Measurements from ENCODE around the gene SCGB1C2.
"Not testable (repeated sequence)": the region's sequence is repeated elsewhere in the genome, so short reads cannot be mapped to it uniquely, and the experiment has no call there.

The SCGB1C2 gene

DNA sequence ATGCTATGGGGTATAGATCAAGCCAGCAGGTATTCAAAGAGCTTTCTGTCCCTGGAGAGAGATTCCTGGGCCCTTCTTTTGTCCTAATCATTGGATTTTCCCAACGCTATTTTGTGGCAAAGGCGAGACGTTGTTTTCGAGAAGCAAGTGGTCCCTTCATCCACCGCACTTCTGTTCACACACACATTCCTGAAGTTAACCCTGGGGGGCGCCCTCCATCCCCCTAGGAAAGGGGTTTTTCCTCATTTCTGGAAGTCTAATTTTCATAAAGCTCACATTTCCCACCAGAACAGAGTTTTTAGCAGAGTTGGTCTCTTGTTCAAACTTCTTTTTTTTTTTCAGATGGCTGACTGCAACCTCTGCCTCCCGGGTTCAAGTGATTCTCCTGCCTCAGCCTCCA lies 11.9 kb downstream of the SCGB1C2 start:
- DNase-seq: no peak

DNA sequence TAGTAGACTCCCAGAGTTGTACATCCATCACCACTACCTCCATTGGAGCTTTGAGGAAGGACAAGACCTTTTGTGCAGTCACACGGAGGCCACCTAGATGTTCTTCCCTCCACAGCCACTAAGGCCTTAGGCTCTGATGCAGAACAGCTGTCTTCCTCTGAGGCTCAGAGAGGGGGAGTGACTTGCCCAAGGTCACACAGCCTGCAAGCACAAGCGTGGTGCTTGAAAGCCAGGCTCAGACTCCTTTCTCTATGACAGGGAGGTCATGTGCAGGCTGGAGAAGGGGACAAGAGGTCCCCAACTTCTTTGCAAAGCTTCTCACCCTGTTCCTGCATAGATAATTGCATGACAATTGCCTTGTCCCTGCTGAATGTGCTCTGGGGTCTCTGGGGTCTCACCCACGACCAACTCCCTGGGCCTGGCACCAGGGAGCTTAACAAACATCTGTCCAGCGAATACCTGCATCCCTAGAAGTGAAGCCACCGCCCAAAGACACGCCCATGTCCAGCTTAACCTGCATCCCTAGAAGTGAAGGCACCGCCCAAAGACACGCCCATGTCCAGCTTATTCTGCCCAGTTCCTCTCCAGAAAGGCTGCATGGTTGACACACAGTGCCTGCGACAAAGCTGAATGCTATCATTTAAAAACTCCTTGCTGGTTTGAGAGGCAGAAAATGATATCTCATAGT lies 12.7 kb downstream of the SCGB1C2 start:
- no peak for DNase-seq

DNA sequence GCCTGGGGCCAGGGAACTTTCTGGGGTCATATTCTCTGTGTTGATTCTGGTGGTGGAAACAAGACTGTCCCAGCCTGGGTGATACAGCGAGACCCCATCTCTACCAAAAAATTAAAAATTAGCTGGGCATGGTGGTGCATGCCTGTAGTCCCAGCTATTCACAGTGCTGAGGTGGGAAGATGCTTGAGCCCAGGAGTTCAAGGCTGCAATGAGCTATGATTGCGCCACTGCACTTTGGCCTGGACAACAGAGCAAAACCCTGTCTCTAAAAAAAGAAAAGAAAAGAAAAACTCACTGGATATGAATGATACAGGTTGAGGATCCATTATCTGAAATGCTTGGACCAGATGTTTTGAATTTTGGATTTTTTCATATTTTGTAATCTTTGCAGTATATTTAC lies 13.6 kb downstream of the SCGB1C2 start:
- DNase-seq: no peak

DNA sequence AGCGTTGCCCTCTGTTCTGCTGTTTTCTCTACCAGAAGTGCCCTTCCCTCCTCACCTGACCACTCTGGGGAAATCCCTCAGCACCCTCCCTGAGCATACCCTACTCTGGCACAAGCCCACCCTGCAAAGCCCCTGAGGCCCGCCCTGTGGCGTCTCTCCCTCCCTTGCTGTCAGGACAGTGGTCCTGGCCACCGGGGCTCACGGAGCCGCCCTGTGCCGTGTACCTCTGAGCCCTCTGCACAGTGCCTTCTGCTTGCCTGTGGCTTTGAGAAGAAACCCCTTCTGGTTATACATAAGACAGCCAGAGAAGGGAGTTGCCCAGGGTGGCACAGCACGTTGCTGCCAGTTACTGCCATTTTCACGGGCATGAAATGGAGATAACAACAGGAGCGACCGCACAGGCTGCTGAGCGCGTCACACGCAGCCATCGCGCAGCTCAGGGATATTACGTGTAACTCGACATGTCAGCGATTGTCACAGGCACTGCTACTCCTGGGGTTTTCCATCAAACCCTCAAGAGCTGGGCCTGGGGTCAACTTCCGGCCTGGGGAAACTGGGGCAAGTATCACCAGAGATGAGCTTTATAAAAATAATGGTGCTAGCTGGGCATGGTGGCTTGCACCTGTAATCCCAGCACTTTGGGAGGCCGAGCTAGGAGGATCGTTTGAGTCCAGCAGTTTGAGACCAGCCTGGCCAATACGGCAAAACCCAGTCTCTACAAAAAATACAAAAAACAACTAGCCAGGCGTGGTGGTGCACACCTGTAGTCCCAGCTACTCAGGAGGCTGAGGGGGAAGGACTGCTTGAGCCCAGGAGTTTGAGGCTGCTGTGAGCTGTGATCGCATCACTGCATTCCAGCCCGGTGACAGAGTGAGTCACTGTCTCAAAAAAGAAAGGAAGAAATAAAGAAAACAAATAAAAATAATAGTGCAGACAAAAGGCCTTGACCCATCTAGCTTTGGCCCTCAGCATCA lies 14.8 kb downstream of the SCGB1C2 start:
- no peak for DNase-seq

DNA sequence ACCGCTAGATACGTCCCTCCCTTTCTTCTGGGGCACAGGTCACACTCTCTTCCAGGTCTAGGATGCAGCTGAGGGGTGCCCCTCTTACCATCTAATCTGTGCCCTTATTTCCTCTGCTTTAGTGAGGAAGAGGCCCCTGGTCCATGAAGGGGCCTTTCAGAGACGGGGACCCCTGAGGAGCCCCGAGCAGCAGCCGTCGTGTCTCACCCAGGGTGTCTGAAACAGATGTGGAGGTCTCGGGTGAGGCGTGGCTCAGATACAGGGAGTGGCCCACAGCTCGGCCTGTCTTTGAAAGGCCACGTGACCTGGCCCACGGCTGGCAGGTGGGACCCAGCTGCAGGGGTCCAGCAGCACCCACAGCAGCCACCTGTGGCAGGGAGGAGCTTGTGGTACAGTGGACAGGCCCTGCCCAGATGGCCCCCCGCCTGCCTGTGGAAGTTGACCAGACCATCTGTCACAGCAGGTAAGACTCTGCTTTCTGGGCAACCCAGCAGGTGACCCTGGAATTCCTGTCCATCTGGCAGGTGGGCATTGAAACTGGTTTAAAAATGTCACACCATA lies 15.6 kb downstream of the SCGB1C2 start:
- no peak for DNase-seq

DNA sequence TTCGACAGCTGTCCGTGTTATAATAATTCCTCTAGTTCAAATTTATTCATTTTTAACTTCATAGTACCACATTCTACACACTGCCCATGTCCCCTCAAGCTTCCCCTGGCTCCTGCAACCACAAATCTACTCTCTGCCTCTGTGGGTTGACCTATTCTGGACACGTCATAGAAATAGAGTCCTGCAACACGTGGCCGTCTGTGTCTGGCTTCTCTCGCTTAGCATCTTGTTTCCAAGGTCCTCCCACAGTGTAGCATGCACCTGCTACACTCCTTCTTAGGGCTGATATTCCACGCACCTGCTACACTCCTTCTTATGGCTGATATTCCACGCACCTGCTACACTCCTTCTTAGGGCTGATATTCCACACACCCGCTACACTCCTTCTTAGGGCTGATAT lies 16.5 kb downstream of the SCGB1C2 start:
- no peak for DNase-seq

DNA sequence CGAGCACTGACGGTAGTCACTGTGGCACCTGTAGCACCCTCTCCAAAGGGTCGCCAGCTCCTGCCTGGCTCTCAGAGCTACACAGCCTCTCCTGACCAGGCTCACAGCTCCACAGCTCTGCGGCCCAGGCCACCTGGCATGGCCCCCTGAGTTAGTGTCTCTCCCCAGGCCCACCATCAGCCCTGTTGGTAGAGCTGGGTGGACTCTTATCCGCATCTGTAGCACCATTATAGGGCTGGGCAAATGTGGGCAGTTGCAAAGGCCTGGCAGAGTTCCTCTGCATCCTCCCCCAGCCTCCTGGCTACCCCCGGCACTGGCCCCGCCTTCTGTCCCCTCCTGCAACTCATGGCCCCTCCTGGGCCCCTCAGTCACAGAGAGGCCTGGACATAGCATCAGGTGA lies 18.2 kb downstream of the SCGB1C2 start:
- no peak for DNase-seq

DNA sequence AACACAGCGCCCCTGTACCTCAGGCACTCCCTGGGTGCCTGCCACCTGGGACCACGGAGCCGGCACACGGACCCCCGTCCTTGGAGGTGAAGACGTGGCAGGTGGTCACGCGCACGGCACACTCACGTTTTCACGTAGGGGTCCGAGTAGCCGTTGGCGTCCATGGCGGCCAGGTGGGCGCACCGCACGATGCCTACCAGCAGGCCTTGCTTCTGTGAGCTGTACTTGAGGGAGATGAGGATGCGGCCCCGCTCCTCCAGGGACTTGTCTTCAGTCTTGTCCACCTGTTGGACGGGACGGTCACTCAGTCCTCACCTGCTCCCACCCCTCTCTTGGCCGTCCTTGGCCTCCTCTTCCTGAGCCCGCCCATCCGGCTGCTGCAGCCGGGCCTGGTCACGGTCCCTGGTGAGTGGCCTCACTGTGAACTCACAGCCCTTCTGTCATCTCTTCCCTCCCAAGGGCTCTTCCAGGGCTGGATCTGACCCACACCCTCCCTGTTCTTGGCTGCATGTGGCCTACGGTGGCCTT lies 18.8 kb downstream of the SCGB1C2 start:
- DNase-seq: no peak

DNA sequence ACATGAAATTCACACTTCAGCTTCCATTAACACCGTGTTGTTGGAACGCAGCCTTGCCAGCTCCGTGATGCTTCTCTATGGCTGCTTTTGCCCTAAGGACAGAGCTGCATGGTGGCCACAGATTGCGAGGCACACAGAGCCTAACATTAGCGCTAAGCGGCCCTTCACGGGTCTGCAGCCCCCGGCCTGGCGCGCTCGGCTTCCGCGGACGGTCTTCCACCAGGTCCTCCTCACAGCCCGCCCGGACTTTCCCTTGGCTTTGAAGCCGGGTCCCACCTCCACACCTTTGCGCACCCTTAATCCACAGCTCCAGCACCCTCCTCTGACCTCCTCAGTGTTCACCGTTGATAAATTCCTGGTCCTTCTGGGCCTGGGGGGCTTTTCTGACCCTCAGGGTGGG lies 19.6 kb downstream of the SCGB1C2 start:
- DNase-seq: no peak

DNA sequence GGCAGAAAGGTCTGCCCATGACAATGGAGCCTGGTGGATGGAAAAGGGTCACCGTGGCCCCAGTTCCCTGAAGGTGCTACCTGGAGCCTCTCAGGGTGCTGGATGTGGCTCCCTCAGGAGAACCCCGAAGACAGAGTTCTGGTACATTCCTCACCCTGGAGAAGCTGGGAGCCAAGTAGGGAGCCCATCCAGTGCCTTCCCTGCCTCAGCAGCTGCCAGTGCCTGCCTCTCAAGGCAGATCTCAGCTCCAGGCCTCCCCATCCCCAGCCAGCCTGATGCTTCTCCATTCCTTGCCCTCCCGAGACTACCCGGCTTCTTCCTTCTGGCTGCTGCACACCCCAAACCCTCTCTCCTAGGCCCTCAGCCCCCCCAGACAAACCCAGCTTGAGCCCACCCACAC lies 20.5 kb downstream of the SCGB1C2 start:
- DNase-seq: no peak

DNA sequence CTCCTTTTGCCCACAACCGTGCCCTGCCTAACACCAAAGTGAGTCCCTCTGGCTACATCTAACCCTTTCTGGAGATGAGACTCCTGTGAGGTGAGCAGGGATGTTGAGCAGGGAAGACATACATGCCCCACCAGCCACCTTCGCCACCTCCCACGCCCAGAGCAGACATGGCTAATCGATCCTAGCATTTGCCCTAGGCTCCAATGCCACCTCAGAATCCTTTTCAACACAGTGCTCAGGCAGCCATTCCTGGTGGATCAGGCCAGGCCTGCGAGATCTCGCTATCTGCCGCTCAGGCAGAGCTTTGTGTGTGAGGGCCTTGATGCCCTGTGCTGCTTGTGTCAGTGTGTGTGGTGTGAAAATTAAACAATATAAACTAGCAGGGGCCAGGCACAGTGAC lies 21.0 kb downstream of the SCGB1C2 start:
- DNase-seq: no peak

DNA sequence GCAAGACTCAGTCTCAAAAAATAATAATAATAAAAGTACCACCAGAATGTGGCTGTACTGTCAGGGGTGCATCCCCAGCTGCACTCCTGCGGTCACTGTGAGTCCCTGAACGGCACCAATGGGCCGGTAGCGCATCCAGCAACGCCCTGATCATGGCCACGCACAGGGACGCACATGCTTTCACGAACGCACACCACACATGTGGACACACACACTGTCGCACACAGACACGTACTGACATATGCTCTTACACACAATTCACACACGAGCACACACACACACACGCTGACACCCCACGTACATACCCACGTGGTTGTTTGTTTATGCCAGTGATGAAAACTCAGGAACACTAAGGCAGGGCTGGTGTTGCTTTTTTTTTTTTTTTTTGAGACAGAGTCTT lies 22.2 kb downstream of the SCGB1C2 start:
- DNase-seq: no peak

DNA sequence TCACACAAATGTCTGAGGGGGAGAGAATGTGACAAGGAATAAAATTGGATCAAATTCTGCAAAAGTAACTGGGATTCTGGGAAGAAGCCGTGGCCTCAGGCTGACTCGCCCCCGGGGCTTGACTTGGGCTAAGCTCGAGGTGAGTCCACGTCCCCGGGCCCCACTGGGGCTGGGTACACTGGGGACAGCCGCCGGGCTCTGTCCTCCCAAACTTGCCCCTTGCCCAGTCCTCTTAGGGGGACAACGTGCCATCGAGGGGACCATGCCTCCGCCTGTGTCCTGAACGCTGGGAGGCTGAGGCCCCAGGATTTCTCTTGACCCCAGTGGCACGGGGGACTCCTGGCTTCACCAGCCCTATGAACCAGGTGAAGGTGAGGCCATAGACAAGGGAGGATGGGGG lies 23.0 kb downstream of the SCGB1C2 start:
- no peak for DNase-seq

DNA sequence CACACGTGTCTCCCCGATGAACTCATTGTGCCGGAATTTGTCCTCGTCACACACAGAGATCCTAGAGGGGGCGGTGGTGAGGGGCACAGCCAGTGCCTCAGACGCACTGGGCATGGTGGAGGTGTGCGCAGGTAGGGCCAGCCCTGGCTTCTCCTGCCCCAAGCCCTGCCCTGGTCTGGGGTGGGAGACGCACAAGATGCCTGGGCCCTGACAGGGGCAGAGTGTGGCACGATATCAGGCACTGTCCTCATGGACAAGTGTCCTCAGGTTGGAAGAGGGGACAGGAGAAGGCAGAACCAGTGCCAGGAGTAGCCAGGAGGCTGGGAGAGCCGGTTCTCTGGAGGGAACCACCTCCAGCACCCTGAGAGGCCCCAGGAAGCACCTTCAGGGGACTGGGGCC lies 24.1 kb downstream of the SCGB1C2 start:
- DNase-seq: no peak

DNA sequence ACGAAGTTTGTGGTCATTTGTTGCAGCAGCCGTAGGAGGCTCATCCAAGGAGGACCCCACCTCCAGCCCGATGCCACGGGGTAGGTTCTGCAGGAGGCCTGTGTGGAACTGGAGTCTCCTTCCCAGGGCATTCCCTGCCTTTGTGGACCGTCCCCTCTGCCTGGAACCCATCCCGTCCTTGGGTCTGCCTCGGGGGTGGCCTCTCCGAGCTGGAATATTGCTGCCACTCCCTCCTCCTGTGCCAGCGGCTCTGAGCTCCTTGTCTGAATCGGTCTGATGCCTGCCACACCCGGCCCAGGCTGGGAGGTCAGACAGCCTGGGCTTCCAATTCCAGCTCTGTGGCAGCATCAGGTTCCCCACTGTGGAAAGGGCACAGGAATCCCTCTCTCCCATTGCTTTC lies 25.3 kb downstream of the SCGB1C2 start:
- DNase-seq: no peak

DNA sequence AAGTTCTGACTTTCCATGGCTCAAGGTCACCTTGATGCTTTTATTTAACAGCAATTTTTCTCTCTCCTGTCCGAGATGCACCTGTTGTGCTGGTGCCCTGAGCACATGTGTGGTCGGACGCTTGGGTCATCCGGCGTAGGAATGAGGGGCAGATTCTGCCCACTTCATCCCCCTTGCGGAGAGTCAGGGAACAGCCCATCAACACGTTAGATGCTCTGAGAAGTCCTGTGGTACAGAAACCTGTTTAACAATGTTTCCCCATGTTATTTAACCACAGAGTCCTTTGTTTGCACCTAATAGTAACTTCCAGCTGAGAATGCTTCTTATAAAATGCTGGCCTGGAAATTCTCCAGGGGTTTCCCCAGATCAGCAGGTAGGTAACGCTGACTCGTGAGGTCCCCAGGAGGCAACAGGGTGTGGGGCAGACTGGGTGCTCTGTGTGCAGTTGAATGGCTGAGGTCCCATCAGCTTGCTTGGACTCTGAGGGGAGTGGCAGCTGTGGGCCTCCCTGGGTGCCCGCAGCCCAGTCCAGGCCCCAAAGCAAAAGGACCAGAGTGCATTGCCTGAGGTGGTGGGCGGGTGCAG lies 26.2 kb downstream of the SCGB1C2 start:
- no peak for DNase-seq

DNA sequence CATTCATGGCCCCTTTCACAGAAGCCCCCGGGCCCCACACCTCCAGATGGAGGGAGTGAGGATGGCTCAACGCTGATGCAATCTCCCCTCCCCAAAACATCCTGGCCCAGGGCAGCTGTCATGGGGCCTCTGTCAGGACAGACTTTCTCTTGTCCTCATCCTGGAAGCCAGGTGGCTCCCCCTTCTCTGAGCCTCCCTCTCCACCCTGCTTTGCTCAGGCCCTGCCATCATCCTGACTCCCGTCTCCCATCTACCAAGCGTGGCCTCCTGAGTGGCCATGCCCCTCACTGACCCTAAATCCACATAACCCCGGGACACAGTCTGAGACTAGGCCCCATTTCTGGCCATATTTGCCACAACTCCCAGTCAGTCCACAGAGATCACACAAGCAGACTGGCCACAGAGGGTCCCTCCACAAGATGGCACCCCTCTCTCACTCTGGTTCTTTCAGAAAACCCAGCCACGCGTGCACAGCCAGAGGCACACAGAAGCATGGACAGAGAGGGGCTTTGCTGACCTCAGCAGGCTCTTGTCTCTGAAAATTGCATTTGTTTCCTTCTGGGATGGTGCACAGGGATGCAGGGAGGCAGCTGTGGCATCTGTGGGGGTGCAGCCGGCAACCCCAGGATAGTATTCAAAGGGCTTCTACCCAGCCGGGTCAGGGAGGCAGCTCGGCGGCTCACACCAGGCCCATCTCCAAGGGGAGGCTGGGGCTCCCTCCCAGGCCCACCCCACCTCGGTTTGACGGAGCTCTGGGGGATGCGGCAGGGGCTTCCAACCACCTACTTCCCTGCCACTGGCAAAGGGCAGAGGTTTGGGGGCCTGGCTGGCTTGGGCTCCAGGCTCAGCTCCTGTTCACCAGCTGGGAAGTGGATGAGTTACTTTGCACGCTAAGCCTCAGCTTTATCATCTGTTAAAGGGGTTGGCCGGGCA lies 27.2 kb downstream of the SCGB1C2 start:
- DNase-seq: no peak

DNA sequence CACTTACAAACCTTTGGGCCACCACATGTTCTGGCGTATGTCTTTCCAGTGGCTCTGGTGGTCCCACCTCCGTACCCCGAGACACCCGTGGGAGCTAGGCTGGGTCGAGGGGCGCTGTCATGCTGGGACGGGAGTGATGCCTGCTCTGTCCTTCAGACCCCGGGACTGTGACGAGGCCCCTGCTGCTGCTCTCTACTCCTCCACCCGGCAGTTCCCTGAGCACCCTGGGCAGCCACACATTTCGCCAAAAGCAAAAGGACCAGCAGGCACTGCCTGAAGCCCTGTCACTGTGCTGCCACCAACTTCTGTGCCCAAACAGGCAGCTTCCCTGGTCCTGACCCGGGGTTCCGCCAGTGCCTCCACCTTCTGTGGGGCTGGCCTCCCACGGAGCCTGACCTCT lies 28.6 kb downstream of the SCGB1C2 start:
- DNase-seq: no peak

DNA sequence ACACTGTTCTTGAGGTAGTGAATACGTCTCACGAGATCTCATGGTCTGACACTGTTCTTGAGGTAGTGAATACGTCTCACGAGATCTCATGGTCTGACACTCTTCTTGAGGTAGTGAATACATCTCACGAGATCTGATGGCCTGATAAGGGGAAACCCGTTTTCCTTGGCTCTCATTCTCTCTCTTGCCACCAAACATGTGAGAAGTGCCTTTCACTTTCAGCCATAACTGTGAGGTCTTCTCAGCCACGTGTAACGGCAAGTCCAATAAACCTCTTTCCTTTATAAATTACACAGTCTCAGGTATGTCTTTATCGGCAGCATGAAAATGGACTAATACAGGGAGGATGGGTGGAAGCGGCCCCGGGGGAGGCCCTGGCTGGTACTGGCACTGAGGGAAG lies 31.2 kb downstream of the SCGB1C2 start:
- not testable (repeated sequence) for DNase-seq

DNA sequence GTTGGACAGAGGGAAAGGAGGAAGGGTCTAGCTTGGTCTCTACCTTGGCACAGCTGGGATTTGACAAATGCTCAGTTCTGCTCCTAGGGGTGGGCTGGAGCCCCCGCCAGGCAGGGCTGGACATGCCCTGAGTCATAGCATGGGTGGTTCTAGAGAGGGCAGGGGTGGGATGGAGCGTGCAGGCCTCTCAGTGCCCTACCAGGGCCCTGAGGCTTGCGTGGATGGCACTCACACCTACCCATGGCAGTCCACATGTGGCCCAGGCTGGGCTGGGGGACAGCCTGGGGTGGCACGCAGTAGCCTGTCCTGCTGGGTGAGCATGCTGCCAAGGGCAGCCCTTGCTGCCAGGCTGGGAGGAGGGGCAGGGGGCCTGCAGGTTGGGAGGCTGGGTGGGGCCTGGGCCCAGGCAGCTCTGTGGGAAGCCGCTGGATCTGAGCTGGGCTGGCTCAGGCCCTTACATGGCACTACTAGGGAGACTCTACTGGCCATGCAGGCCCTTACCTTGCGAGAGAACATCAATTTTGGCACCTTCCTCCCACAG lies 32.8 kb downstream of the SCGB1C2 start:
- DNase-seq: no peak

DNA sequence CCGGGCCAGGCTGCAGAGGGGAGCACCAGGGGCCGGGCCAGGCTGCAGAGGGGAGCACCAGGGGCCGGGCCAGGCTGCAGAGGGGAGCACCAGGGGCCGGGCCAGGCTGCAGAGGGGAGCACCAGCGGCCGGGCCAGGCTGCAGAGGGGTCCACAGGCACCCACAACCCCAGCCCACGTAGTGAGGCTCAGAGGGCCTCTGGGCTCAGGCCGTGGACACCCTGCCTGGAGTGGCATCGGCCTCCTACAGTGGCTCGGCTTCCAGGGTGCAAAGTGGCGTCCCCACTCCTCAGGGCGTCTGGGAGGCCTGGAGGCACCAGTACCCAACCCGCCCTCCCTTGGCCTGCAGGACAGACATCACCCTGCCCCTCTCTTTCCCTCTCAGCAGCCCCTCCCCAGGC lies 34.5 kb downstream of the SCGB1C2 start:
- no peak for DNase-seq

DNA sequence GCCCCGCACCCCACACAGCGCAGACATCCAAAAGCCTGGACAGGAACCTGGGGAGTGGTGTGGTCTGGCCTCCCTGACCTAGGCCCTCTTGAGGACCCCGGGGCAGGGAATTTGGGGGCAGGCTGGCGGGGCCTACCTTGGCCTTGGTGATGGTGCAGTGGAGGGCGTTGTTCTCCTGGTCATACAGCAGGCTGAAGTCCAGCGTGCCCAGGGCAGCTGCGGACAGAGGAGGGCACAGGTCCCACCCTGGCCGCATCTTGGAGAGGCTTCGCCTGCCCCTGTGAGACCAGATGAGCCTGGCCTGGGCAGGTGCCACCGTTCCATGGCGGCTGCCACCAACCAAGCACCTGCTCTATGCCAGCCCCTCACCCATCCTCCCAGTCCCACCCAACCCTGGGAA lies 35.0 kb downstream of the SCGB1C2 start:
- DNase-seq: no peak
